GM23338 (cell line): Measurements from ENCODE around the gene FAAP100. TPM values are rescaled to one million over a fixed set of nuclear protein-coding genes. Genes with fewer than 3 reads are reported as not detected.

Experiments
- CREB1 ChIP-seq: fragments of 250-450 bp; sonication (Bioruptor Pico); IDR thresholded peaks from 2 replicates; pipeline ENCODE4 v1.5.0; 2020; ENCODE audit warnings: low read depth, mild to moderate bottlenecking, moderate library complexity
- EZH2phosphoT487 ChIP-seq: fragments of 200-600 bp; sonication (generic); IDR thresholded peaks from one replicate; pipeline ENCODE4 v1.8.1; 2018; ENCODE audit warnings: antibody characterized with exemption; ENCODE audit not compliant: unreplicated experiment
- JUNB ChIP-seq: IDR thresholded peaks from one replicate; pipeline ENCODE4 v1.6.1; 2016; ENCODE audit warnings: antibody characterized with exemption; ENCODE audit not compliant: unreplicated experiment
- POLR2AphosphoS5 ChIP-seq: IDR thresholded peaks from 2 replicates; pipeline ENCODE4 v1.6.1; 2016; ENCODE audit warnings: antibody characterized with exemption, low read depth
- STAT1 ChIP-seq: IDR thresholded peaks from one replicate; pipeline ENCODE4 v1.6.1; 2016; ENCODE audit warnings: antibody characterized with exemption; ENCODE audit not compliant: unreplicated experiment
- polyA plus RNA-seq: library from polyadenylated mRNA; unstranded; fragments of >200 nt; fragmentation: Nextera tagmentation; extraction: Ambion mirVana; gene quantifications from 2 replicates; pipeline ENCODE4 v1.2.1, GENCODE V29; 2016
- total RNA-seq: library from RNA; depleted of rRNA; stranded (reverse); fragments of >200 nt; shearing (Covaris generic); gene quantifications from 2 replicates; pipeline ENCODE4 v1.2.3, GENCODE V29; 2014
- TF ChIP-seq, protein P1 (sequence below): fragments of 250-450 bp; sonication (Bioruptor Pico); IDR thresholded peaks from 2 replicates; pipeline ENCODE4 v1.5.0; 2020; ENCODE audit warnings: mild to moderate bottlenecking, moderate library complexity
- TF ChIP-seq, protein P2 (sequence below): IDR thresholded peaks from 2 replicates; pipeline ENCODE4 v1.6.1; 2016; ENCODE audit warnings: antibody characterized with exemption
- TF ChIP-seq, protein P3 (sequence below), 2 experiments: fragments of 200-600 bp in 1 of 2; sonication (generic) in 1 of 2; conservative IDR thresholded peaks; 2 replicates each; pipeline versions ENCODE4 v1.5.1 to v1.6.1; 2016 to 2017; ENCODE audit warnings: antibody characterized with exemption in 2 of 2, low read depth in 2 of 2, mild to moderate bottlenecking in 2 of 2, moderate library complexity in 1 of 2

FAAP100 gene
- total and polyA plus RNA-seq, 2 experiments from 2014 or later, result 16.0 to 50.5 TPM

DNA sequence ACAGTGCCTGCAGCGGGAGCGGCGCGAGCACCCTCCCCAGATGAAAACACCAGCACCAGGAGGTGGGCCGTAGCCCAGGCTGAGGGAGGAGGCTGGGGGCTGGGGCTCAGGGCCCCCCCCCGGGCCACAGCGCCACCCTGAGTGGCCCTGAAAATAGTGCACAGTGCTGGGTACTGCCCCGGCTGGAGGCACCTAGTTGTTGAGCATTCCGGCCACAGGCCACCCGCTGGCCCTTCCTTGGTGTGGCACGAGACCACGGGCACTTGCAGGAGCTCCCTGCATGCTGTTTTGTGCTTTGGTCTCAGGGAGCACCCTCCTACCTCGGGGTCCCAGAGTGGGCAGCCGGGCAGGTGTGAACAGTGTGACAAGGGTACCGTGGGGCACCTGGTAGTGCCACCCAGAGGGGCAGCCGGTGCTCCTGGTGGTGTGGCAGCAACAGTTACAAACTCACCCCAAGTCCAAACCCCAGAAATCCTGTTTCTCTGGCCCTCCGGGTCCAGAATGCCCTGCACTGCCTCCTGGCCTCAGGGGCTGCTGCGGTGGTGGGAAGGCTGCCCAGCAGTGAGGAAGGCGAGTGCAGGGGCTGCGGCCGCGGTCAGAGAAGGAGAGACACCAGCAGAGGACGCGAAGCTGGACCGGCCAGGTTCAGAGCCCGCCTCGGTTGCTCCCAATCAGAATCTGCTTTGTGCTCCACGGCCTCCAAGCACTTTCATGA is 12.0 kb downstream of the FAAP100 start (continued):
- TF ChIP-seq, protein P1, sequence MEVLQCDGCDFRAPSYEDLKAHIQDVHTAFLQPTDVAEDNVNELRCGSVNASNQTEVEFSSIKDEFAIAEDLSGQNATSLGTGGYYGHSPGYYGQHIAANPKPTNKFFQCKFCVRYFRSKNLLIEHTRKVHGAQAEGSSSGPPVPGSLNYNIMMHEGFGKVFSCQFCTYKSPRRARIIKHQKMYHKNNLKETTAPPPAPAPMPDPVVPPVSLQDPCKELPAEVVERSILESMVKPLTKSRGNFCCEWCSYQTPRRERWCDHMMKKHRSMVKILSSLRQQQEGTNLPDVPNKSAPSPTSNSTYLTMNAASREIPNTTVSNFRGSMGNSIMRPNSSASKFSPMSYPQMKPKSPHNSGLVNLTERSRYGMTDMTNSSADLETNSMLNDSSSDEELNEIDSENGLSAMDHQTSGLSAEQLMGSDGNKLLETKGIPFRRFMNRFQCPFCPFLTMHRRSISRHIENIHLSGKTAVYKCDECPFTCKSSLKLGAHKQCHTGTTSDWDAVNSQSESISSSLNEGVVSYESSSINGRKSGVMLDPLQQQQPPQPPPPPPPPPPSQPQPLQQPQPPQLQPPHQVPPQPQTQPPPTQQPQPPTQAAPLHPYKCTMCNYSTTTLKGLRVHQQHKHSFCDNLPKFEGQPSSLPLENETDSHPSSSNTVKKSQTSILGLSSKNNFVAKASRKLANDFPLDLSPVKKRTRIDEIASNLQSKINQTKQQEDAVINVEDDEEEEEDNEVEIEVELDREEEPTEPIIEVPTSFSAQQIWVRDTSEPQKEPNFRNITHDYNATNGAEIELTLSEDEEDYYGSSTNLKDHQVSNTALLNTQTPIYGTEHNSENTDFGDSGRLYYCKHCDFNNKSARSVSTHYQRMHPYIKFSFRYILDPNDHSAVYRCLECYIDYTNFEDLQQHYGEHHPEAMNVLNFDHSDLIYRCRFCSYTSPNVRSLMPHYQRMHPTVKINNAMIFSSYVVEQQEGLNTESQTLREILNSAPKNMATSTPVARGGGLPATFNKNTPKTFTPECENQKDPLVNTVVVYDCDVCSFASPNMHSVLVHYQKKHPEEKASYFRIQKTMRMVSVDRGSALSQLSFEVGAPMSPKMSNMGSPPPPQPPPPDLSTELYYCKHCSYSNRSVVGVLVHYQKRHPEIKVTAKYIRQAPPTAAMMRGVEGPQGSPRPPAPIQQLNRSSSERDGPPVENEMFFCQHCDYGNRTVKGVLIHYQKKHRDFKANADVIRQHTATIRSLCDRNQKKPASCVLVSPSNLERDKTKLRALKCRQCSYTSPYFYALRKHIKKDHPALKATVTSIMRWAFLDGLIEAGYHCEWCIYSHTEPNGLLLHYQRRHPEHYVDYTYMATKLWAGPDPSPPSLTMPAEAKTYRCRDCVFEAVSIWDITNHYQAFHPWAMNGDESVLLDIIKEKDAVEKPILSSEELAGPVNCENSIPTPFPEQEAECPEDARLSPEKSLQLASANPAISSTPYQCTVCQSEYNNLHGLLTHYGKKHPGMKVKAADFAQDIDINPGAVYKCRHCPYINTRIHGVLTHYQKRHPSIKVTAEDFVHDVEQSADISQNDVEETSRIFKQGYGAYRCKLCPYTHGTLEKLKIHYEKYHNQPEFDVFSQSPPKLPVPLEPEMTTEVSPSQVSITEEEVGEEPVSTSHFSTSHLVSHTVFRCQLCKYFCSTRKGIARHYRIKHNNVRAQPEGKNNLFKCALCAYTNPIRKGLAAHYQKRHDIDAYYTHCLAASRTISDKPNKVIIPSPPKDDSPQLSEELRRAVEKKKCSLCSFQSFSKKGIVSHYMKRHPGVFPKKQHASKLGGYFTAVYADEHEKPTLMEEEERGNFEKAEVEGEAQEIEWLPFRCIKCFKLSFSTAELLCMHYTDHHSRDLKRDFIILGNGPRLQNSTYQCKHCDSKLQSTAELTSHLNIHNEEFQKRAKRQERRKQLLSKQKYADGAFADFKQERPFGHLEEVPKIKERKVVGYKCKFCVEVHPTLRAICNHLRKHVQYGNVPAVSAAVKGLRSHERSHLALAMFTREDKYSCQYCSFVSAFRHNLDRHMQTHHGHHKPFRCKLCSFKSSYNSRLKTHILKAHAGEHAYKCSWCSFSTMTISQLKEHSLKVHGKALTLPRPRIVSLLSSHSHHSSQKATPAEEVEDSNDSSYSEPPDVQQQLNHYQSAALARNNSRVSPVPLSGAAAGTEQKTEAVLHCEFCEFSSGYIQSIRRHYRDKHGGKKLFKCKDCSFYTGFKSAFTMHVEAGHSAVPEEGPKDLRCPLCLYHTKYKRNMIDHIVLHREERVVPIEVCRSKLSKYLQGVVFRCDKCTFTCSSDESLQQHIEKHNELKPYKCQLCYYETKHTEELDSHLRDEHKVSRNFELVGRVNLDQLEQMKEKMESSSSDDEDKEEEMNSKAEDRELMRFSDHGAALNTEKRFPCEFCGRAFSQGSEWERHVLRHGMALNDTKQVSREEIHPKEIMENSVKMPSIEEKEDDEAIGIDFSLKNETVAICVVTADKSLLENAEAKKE, result no peak
- TF ChIP-seq EZH2phosphoT487 (no peak), POLR2AphosphoS5 (no peak), CREB1 (no peak), STAT1 (no peak), JUNB (no peak)
- TF ChIP-seq, protein P2, sequence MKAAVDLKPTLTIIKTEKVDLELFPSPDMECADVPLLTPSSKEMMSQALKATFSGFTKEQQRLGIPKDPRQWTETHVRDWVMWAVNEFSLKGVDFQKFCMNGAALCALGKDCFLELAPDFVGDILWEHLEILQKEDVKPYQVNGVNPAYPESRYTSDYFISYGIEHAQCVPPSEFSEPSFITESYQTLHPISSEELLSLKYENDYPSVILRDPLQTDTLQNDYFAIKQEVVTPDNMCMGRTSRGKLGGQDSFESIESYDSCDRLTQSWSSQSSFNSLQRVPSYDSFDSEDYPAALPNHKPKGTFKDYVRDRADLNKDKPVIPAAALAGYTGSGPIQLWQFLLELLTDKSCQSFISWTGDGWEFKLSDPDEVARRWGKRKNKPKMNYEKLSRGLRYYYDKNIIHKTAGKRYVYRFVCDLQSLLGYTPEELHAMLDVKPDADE, result no peak
- TF ChIP-seq, protein P3, sequence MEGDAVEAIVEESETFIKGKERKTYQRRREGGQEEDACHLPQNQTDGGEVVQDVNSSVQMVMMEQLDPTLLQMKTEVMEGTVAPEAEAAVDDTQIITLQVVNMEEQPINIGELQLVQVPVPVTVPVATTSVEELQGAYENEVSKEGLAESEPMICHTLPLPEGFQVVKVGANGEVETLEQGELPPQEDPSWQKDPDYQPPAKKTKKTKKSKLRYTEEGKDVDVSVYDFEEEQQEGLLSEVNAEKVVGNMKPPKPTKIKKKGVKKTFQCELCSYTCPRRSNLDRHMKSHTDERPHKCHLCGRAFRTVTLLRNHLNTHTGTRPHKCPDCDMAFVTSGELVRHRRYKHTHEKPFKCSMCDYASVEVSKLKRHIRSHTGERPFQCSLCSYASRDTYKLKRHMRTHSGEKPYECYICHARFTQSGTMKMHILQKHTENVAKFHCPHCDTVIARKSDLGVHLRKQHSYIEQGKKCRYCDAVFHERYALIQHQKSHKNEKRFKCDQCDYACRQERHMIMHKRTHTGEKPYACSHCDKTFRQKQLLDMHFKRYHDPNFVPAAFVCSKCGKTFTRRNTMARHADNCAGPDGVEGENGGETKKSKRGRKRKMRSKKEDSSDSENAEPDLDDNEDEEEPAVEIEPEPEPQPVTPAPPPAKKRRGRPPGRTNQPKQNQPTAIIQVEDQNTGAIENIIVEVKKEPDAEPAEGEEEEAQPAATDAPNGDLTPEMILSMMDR (conservative IDR thresholded peaks at IDR 0.05; ENCODE audit: low read depth in 2 of 2), result no peak
